ENCODE results near the gene UPK3B.
"Not testable (repeated sequence)": the region's sequence is repeated elsewhere in the genome, so short reads cannot be mapped to it uniquely, and the experiment has no call there.

Gene UPK3B

GRCh38 chr7:76505168-76506080 is 4.9 kb upstream of the UPK3B start:
- Histone ChIP-seq H3K4me1 (ENCODE audit: control insufficient read depth, insufficient read depth, low read length, poor library complexity, severe bottlenecking) (no peaks in the 10 kb centered on the region), H3K27ac (ENCODE audit: insufficient read depth, low read length, poor library complexity, severe bottlenecking) (no peak overlapping the region), H3K9me3 (ENCODE audit: control insufficient read depth, low read length) (no peaks in the 10 kb centered on the region), H3K27me3 (replicated peaks; ENCODE audit: control insufficient read depth, insufficient read depth, low read length, poor library complexity, severe bottlenecking) (no peaks in the 10 kb centered on the region), H3K4me3 (ENCODE audit: insufficient read depth, low read depth, low read length, poor library complexity, severe bottlenecking) (no peak overlapping the region), H3K36me3 (ENCODE audit: control insufficient read depth, insufficient read depth, low read length) (peaks cover 4% of the 10 kb centered on the region)
- DNase-seq = no peak

- no peak overlapping the region for H3K27ac ChIP-seq (ENCODE audit: insufficient read depth, low read length, poor library complexity, severe bottlenecking)
- peaks cover 4% of the 10 kb centered on the region for H3K36me3 ChIP-seq (ENCODE audit: control insufficient read depth, insufficient read depth, low read length)
- H3K9me3 ChIP-seq (ENCODE audit: control insufficient read depth, low read length) = no peaks in the 10 kb centered on the region
- no peaks in the 10 kb centered on the region for H3K27me3 ChIP-seq (replicated peaks; ENCODE audit: control insufficient read depth, insufficient read depth, low read length, poor library complexity, severe bottlenecking)
- no peak overlapping the region for H3K4me3 ChIP-seq (ENCODE audit: insufficient read depth, low read depth, low read length, poor library complexity, severe bottlenecking)
- H3K4me1 ChIP-seq (ENCODE audit: control insufficient read depth, insufficient read depth, low read length, poor library complexity, severe bottlenecking) = no peaks in the 10 kb centered on the region
- DNase-seq = no peak
These were observed 4.3 kb upstream of the UPK3B start for GRCh38 chr7:76506081-76506440.

- H3K27me3 ChIP-seq (replicated peaks; ENCODE audit: control insufficient read depth, insufficient read depth, low read length, poor library complexity, severe bottlenecking); H3K4me1 ChIP-seq (ENCODE audit: control insufficient read depth, insufficient read depth, low read length, poor library complexity, severe bottlenecking); DNase-seq; H3K36me3 ChIP-seq (ENCODE audit: control insufficient read depth, insufficient read depth, low read length); H3K9me3 ChIP-seq (ENCODE audit: control insufficient read depth, low read length); H3K4me3 ChIP-seq (ENCODE audit: insufficient read depth, low read depth, low read length, poor library complexity, severe bottlenecking); H3K27ac ChIP-seq (ENCODE audit: insufficient read depth, low read length, poor library complexity, severe bottlenecking): not testable (repeated sequence)
These were observed 3.7 kb upstream of the UPK3B start for GRCh38 chr7:76506643-76507042.

DNA sequence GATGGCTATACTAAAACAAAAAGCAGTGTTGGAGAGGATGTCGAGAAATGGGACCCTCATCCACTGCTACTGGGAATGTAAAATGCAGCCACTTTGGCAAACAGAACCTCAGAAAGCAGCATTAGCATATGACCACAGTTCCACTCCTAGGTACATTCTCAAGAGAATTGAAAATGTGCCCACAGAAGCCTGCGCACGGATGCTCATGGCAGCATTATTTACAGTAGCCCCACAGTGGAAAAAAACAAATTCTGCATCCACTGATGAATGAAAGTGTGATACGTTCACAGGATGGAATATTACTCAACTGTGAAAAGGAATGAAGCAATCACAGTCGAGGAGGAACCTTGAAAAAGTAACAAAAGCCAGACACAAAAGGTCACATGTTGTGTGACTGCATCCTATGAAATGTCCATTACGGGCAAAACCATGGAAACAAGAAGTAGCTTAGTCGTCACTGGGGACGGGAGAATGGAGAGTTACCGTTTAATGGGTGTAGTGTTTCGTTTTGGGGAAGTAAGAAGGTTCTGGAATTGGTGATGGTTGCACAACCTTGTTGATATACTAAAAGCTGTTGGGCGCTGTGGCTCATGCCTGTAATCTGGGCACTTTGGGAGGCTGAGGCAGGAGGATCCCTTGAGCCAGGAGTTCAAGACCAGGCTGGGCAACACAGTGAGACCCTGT is 2.5 kb upstream of the UPK3B start:
- Histone ChIP-seq H3K27me3 (replicated peaks; ENCODE audit: control insufficient read depth, insufficient read depth, low read length, poor library complexity, severe bottlenecking) (no peaks in the 10 kb centered on the region), H3K4me1 (ENCODE audit: control insufficient read depth, insufficient read depth, low read length, poor library complexity, severe bottlenecking) (no peaks in the 10 kb centered on the region), H3K27ac (ENCODE audit: insufficient read depth, low read length, poor library complexity, severe bottlenecking) (no peak overlapping the region), H3K4me3 (ENCODE audit: insufficient read depth, low read depth, low read length, poor library complexity, severe bottlenecking) (no peak overlapping the region), H3K36me3 (ENCODE audit: control insufficient read depth, insufficient read depth, low read length) (peaks cover 4% of the 10 kb centered on the region), H3K9me3 (ENCODE audit: control insufficient read depth, low read length) (no peaks in the 10 kb centered on the region)
- no peak for DNase-seq

- H3K4me3 ChIP-seq (ENCODE audit: insufficient read depth, low read depth, low read length, poor library complexity, severe bottlenecking); H3K9me3 ChIP-seq (ENCODE audit: control insufficient read depth, low read length); H3K36me3 ChIP-seq (ENCODE audit: control insufficient read depth, insufficient read depth, low read length); H3K4me1 ChIP-seq (ENCODE audit: control insufficient read depth, insufficient read depth, low read length, poor library complexity, severe bottlenecking); DNase-seq; H3K27me3 ChIP-seq (replicated peaks; ENCODE audit: control insufficient read depth, insufficient read depth, low read length, poor library complexity, severe bottlenecking); H3K27ac ChIP-seq (ENCODE audit: insufficient read depth, low read length, poor library complexity, severe bottlenecking): not testable (repeated sequence)
These were observed 1.0 kb downstream of the UPK3B start for GRCh38 chr7:76511200-76511910.

DNA sequence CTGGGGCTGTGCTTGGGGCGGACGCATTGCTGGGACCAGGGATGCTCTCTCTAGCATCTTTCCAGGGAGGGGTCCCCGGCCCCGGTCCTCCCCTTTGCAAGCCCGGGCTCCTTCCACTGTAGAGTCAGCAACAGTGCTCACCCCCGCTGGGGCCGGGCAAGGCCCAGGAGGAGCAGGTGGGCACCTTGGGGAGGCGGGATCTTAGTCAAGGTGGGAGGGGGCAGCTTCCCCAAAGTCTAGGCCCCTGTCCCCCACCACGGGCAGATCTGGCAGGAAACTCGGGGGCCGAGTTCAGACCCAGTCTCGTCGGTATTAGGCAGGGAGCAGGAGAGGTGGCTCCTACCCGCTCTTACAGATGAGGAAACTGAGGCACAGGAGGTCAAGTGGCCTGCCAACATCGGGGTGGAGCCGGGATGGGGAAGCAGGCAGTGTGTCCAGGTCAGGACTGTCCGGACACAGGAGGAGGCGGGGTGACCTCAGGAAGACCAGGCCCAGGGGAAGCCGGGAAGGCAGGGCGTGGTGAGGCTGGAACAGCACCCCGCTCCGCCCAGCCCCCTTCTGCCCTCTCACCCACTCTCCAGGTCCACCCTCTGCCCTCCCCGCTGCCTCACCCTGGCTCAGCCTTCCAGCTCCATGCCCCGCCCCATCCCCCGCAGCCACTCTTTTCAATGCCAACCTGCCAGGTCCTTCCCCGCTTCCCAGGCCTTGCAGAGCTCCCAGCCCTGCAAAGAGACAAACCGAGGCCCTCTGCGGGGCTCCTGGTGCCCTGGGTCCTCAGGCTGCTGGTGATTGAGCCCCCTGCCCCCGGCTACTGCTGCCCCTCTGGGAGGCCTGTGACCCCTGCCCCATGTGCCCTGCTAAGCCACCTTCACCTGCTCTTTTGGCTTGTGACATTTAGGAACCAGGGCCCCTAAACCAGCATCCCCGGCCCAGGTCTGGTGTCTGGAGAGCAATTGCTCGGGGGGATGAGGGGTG is 1.8 kb downstream of the UPK3B start:
- not testable (repeated sequence) for H3K4me3 ChIP-seq (ENCODE audit: insufficient read depth, low read depth, low read length, poor library complexity, severe bottlenecking); DNase-seq; H3K4me1 ChIP-seq (ENCODE audit: control insufficient read depth, insufficient read depth, low read length, poor library complexity, severe bottlenecking); H3K27ac ChIP-seq (ENCODE audit: insufficient read depth, low read length, poor library complexity, severe bottlenecking); H3K27me3 ChIP-seq (replicated peaks; ENCODE audit: control insufficient read depth, insufficient read depth, low read length, poor library complexity, severe bottlenecking); H3K36me3 ChIP-seq (ENCODE audit: control insufficient read depth, insufficient read depth, low read length); H3K9me3 ChIP-seq (ENCODE audit: control insufficient read depth, low read length)

DNA sequence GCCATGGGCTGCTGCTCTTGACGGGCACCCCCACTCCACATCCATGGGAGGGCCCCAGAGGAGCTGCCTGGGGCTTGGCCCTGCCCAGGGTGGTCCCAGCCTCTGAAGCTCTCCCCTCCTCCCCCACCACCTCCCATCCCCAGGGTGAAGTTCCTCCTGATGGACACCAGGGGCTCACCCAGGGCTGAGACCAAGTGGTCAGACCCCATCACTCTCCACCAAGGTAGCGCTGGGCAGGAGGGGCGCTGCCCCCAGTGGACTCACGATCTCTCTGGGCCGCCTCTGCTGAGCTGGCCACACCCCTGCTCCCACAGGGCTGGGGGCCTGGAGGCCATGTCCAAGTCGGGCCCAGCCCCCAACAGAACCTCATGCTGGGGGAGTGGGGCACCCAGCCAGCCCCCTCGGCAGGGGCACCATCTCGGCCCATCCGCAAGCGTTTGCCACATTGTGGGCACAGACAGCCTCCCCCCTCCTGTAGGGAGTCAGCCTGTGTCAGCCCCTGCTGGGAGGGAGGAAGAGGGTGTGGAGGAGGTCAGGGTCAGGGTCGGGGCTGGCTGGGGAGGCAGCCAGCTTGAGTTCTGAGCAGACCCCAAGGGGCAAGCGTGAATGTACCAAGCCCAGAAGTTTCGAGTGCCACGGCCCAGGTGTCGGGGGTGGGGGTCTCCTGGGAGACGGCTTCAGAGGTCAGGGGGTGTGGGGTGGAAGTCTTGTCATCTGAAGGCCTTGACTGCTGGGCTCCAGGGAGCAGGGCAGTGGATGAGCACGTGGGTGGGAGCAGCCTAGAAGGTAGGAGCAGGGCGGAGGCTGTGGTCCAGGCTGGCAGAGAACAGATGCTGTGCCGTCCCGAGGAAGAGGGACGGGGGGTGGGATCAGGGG is 2.8 kb downstream of the UPK3B start:
- H3K4me1 ChIP-seq (ENCODE audit: control insufficient read depth, insufficient read depth, low read length, poor library complexity, severe bottlenecking) = no peaks in the 10 kb centered on the region
- H3K27ac ChIP-seq (ENCODE audit: insufficient read depth, low read length, poor library complexity, severe bottlenecking) = no peak overlapping the region
- no peaks in the 10 kb centered on the region for H3K36me3 ChIP-seq (ENCODE audit: control insufficient read depth, insufficient read depth, low read length)
- H3K9me3 ChIP-seq (ENCODE audit: control insufficient read depth, low read length) = no peaks in the 10 kb centered on the region
- DNase-seq = no peak
- H3K27me3 ChIP-seq (replicated peaks; ENCODE audit: control insufficient read depth, insufficient read depth, low read length, poor library complexity, severe bottlenecking) = no peaks in the 10 kb centered on the region
- H3K4me3 ChIP-seq (ENCODE audit: insufficient read depth, low read depth, low read length, poor library complexity, severe bottlenecking) = no peak overlapping the region

DNA sequence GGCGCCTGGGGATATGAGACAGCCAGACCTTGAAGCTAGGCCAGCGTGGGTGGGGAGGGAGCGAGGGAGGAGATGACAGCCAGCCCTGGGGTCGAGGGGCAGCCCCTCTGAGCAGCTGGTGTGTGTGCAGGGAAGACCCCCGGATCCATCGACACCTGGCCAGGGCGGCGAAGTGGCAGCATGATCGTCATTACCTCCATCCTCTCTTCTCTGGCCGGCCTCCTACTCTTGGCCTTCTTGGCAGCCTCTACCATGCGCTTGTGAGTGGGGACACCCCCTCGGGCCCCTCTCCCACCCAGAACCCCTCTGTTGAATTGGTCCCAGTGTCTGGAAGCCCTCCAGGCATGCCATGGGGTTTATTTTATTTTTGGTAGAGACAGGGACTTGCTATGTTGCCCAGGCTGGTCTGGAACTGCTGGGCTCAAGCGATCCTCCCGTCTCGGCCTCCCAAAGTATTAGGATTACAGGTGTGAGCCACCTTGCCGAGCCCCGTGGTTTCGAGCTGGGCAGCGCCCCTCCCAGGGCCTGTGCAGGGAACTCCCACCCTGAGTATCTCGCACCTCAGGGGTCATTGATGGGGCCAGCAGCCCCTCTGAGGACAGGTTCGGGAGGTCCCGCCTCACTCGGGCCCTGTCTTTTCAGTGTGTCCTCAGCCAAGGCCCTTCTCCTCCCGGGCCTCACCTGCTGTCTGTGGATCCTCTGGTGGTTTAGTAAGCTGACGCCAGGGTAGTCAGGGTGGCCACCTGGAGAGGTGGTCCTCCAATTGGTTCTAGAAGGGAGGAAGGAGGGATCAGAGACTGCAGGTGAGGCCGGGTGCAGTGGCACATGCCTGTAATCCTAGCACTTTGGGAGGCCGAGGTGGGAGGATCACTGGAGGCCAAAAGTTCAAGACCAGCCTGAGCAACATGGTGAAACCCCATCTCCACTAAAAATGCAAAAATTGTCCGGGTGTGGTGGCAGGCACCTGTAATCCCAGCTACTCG is 3.8 kb downstream of the UPK3B start:
- Histone ChIP-seq H3K4me3 (ENCODE audit: insufficient read depth, low read depth, low read length, poor library complexity, severe bottlenecking) (no peak overlapping the region), H3K9me3 (ENCODE audit: control insufficient read depth, low read length) (no peaks in the 10 kb centered on the region), H3K4me1 (ENCODE audit: control insufficient read depth, insufficient read depth, low read length, poor library complexity, severe bottlenecking) (no peaks in the 10 kb centered on the region), H3K36me3 (ENCODE audit: control insufficient read depth, insufficient read depth, low read length) (no peaks in the 10 kb centered on the region), H3K27ac (ENCODE audit: insufficient read depth, low read length, poor library complexity, severe bottlenecking) (no peak overlapping the region), H3K27me3 (replicated peaks; ENCODE audit: control insufficient read depth, insufficient read depth, low read length, poor library complexity, severe bottlenecking) (no peaks in the 10 kb centered on the region)
- no peak for DNase-seq

All from effector memory CD4-positive, alpha-beta T cell (primary cell).